HG03064 (cell line): ENCODE measurements around the gene CORO7.
"Not testable (repeated sequence)": the region's sequence is repeated elsewhere in the genome, so short reads cannot be mapped to it uniquely, and the experiment has no call there.

ENCODE experiments used
- ATAC-seq: cut with Tn5 transposase; IDR thresholded peaks from one replicate; pipeline ENCODE4 v1.9.1; 2021; ENCODE audit warnings: low read depth; ENCODE audit not compliant: unreplicated experiment

The CORO7 gene

GRCh38 chr16:4341250-4341649 is 75.1 kb downstream of the CORO7 start:
- ATAC-seq = no peak

GRCh38 chr16:4340443-4340842 is 76.0 kb downstream of the CORO7 start:
- ATAC-seq = no peak

- no peak for ATAC-seq
Measured at GRCh38 chr16:4339909-4340308, 76.5 kb downstream of the CORO7 start.

GRCh38 chr16:4339455-4339854 is 76.9 kb downstream of the CORO7 start:
- ATAC-seq = no peak

GRCh38 chr16:4338712-4339299 is 77.6 kb downstream of the CORO7 start:
- ATAC-seq = no peak

GRCh38 chr16:4338125-4338582 is 78.2 kb downstream of the CORO7 start:
- no peak for ATAC-seq

GRCh38 chr16:4337540-4338088 is 78.8 kb downstream of the CORO7 start:
- no peak for ATAC-seq

- no peak for ATAC-seq
Measured at GRCh38 chr16:4336701-4337539, 79.5 kb downstream of the CORO7 start.

- no peak for ATAC-seq
Measured at GRCh38 chr16:4334724-4335495, 81.5 kb downstream of the CORO7 start.

- ATAC-seq = not testable (repeated sequence)
Measured at GRCh38 chr16:4333714-4334113, 82.7 kb downstream of the CORO7 start.

- ATAC-seq = no peak
Measured at GRCh38 chr16:4333308-4333638, 83.1 kb downstream of the CORO7 start.

- ATAC-seq = no peak
Measured at GRCh38 chr16:4332623-4333307, 83.6 kb downstream of the CORO7 start.

GRCh38 chr16:4332083-4332482 is 84.3 kb downstream of the CORO7 start:
- ATAC-seq = no peak

- ATAC-seq = no peak
Measured at GRCh38 chr16:4330277-4330874, 86.0 kb downstream of the CORO7 start.

- ATAC-seq = no peak
Measured at GRCh38 chr16:4328782-4329775, 87.3 kb downstream of the CORO7 start.

GRCh38 chr16:4328046-4328781 is 88.2 kb downstream of the CORO7 start:
- ATAC-seq = no peak

- no peak for ATAC-seq
Measured at GRCh38 chr16:4327386-4328045, 88.9 kb downstream of the CORO7 start.

- ATAC-seq = no peak
Measured at GRCh38 chr16:4325253-4325758, 91.1 kb downstream of the CORO7 start.
